ENCODE data around the gene YTHDF1.

DNA sequence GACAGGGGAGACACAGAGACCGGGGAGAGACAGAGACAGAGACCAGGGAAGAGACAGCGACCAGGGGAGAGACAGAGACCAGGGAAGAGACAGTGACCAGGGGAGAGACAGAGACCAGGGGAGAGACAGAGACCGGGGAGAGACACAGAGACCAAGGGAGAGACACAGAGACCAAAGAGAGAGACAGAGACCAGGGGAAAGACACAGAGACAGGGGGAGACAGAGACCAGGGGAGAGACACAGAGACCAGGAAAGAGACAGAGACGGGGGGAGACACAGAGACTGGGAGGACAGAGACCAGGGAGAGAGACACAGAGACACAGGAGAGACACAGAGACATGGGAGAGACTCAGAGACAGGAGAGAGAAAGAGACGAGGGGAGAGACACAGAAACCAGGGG is 43.9 kb downstream of the YTHDF1 start:
- TF ChIP-seq, protein P1, sequence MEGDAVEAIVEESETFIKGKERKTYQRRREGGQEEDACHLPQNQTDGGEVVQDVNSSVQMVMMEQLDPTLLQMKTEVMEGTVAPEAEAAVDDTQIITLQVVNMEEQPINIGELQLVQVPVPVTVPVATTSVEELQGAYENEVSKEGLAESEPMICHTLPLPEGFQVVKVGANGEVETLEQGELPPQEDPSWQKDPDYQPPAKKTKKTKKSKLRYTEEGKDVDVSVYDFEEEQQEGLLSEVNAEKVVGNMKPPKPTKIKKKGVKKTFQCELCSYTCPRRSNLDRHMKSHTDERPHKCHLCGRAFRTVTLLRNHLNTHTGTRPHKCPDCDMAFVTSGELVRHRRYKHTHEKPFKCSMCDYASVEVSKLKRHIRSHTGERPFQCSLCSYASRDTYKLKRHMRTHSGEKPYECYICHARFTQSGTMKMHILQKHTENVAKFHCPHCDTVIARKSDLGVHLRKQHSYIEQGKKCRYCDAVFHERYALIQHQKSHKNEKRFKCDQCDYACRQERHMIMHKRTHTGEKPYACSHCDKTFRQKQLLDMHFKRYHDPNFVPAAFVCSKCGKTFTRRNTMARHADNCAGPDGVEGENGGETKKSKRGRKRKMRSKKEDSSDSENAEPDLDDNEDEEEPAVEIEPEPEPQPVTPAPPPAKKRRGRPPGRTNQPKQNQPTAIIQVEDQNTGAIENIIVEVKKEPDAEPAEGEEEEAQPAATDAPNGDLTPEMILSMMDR (conservative IDR thresholded peaks at IDR 0.05; ENCODE audit: low read depth, low read length): no peak
- TF ChIP-seq MXI1 (IDR thresholded peaks at IDR 0.05; ENCODE audit: borderline replicate concordance, low read depth, low read length) (no peak), POLR2A (IDR thresholded peaks at IDR 0.05; ENCODE audit: low read depth, low read length) (no peak), RCOR1 (IDR thresholded peaks at IDR 0.05; ENCODE audit: insufficient replicate concordance, low read length) (no peak), RAD21 (IDR thresholded peaks at IDR 0.05; ENCODE audit: low read length) (no peak), MAZ (IDR thresholded peaks at IDR 0.05; ENCODE audit: borderline replicate concordance, low read depth, low read length) (no peak), BHLHE40 (IDR thresholded peaks at IDR 0.05; ENCODE audit: low read depth, low read length) (no peak), CHD1 (IDR thresholded peaks at IDR 0.05; ENCODE audit: low read depth, low read length) (no peak), MAFK (IDR thresholded peaks at IDR 0.05; ENCODE audit: low read depth, low read length) (no peak)
